ENCODE data around the gene ARL14EP.

Gene ARL14EP

DNA sequence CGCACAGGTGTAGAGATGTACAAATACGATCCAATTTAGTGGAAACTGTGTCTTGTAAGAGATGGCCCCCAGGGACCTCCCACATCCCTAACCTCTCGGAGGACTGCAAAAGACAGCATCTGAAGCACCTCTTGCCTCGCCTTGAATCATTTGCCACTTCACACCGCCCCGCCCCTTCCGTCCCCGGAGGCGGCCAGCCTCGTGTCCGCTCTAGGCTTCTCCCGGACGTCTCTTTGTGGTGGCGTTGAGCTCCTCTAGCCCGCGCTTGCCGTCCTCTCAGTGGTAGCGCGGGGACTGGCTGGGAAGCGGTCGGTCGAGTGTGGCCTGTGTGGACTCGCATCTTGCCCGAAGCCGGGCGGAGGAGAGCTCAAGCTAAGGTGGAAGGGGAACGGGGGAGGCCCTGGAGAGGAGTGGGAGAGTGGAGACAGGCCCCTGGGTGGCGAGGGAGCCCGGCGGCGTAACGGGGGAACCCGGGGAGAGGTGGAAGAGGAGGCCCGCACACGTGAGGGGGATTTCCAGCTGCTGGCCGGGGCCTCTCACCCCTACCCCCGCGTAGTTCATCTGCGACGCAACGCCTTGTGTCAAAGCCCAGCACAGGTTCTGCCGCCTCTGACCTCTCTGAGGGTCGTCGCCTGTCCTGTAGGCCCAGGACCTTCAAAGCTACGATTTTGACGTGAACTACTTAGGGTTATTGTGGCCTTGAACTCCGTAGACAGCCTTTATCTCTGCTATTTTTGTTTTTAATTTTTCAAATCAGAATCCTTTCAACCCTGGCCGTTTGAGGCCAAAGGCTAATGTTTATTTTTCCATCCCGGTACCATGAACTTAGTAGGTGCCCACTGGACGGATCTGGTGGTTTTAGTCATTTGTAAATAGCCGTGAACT is at the start of gene ARL14EP:
TSS of gene ARL14EP (plus strand) at position 279 of the 885 bp plus-strand sequence. CDS start 7,845 bp downstream, outside the sequence.
- peak; percentile 87 for DNase-seq

DNA sequence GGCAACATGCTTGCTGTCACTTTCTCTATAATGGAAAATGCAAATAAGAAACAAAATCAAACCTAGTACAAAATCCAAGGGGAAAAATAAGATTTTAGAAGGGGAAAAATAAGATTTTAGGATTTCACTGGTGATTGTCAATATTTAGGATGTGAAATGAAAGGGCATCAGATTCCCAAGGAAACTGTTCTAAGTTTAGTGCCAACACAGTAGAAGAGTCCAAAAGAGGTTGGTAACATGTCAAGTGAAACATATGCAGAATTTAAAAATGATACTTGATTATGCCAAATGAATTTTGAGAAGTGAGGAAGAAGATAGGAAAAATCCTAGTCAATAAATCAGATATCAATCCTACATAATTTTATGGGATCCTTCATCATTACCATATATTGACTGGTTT is 45.7 kb upstream of the ARL14EP start:
- DNase-seq, result no peak

DNA sequence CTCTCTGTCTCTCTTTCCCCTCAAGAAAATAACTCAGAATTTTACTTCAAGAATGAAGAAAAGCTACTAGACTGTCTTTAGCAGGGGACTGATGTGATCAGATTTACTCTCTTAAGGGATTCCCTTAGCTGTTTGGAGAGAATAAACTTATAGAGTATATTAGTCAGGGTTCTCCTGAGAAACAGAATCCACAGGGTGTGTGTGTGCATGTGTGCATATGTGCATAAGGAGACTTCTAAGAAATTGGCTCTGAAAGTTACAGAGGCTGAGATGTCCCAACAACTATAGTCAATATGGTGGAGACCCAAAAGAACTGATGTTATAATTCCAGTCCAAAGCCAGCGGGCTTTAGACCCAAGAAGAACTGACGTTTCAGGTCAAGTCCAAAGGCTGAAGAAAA is 43.1 kb upstream of the ARL14EP start:
- no peak for DNase-seq

DNA sequence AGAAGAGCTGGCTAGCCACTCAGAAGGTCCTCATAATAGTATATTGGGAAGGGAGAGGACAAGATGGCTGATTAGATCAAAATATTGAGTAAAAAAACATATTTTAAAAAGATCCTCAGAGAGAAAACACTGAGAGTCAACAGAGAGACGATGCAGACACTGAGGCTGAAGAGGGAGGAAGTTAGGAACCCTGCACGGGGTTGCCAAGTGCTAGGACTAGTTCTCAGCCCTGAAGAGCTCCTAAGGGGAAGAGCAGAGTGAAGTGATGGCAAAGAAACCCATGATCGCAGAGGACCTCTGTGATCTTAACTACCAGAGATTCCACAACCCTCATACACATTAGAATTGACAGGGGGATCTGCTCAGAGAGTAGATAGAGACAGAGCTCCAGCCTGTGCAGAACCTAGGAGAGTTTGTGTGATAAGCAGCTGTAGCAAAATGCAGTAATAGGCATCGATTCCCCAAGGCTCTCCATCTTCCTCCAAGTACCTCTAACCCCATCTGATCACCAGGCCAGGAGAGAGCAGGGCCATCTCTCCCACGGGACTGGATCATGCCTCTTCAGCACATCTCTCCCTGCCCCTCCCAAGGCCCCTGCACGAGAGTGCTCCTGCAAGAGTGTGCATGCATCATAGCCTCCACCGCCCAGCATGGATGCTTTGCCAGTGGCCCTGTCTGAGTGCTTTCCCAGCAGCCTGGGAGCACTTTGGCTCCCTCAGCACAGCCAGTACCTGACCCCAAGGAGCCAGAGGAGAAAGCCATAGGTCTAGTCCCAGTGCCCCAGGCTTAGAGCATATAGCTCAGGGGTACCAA is 41.2 kb upstream of the ARL14EP start:
- DNase-seq, result no peak

DNA sequence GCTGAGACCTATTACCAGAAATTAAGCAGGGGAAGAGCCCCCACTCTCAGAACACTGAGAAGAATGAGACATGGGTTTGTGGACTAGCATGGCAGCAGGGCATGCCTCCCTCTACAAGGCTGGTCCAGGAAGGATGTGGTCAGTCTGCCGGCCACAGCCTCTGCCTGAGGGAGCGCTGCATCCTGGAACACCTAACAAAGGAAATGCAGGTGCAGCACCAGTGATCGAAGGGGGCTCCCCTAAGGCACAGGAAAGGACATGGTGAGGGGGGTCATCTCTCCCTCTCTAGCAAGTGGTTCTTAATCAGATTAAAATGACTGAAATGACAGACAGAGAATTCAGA is 40.6 kb upstream of the ARL14EP start:
- no peak for DNase-seq

DNA sequence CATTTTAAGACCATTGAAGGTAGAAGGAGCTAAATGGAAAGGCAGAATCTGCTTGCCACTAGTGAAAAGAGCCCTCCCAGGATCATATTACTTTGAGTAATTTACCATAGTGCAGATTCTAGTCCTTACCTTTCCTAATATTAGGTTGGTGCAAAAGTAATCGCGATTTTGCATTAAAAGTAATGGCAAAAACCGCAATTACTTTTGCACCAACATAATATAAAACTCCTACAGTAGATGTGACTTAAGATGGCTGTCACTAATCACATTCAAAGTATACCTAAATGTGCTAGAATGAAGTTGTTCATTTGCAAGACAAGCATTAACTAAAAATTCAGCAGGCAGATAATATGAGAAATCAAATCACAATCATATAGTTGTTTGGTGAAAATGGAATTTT is 38.1 kb upstream of the ARL14EP start:
- no peak for DNase-seq

DNA sequence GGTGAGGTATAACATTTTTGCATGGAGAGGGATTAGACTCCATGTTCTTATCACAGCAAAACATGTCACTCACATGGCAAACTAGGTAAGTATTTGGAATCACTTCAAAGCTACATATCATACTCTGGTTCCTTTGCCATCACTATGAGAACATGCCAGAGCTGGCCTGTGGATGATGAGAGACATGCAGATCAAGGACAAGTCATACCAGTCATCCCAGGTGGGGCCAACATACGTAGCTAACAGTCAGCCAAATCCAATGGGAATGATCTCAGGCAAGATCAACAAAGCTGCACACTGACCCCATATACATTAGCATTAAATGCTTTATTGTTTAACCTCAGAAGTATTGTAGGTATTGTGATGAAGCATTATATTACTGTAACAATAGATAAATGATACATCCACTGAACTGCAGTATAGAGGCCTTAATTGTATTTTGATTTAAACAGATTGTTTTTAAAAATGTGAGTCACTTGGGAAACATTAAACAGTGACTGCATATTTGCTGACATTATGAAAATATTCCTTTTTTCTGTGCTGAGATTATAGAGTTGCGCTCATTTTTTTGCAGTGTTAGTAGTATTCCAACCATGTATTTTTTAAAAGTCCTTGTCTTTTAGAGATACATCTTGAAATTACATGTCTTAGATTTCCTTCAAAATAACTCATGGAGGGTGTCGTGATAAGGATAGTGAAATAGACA is 37.3 kb upstream of the ARL14EP start:
- DNase-seq, result no peak

DNA sequence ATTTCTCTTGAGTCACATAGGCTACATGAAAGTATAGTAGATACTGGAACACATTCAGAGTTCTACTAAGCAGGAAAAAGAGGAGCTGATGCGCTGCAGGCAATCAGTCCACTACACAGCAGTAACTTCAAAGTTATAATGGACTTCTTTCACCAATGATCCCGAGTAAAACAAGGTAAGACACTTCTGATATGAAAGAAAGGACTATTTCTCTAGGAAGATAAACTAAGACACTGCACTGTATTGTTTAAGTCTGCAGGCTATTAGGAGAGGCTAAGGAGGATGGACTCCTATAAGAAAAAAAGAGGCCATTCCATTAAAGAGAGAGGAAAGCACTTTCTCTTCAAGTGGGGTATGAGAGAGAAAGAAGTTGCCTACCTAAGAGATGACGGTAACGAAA is 31.6 kb upstream of the ARL14EP start:
- DNase-seq, result no peak

DNA sequence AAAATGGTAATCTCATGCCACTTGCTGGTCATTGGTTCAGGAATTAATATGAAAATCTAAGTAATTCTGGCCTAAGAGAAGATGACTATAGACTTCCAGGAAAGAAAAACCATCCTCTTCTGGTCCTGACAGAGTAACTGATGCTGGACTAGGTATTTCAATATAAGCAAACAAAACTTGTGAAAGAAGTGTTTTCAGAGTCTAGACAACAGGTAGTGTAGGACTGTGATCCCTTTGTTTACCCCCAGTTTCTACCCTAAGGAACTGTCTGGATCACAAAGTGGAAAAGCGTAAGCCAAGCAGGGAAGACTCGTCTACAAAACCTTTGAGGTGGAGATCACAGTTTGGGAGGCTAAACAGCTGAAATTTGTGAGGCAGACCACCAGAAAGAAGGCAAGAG is 30.4 kb upstream of the ARL14EP start:
- DNase-seq, result no peak

DNA sequence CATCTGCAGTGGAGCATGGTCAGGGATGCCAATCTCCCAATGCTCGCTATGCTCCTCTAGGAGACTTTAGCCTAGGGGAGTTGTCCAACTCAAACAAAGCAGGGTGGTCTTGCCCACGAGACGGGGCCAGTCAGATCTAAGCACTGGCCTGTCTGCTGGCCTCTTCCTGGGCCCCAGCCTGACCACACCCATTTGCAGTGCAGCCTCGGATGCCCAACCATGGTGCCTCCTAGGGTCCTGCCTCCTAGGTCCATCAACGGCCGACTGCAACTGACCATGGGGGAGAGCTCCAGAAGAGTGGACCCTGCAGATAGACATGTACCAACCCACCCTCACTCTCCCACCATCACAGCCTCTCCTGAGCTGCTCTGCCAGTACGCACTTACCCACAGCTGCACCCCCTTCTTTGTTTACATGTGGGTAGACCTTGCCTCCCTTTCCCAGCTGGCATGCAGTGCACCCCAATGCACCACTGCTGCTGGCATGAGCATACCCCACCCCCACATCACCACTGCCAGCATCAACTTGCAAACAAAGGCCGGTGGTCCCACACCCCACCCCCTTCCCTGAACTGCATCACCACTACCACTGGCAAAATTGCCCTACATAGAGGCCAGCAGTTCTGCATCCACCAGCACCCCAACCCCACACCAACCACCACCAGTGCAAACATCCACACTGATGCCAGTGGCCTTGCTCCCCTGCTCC is 27.6 kb upstream of the ARL14EP start:
- DNase-seq, result no peak

DNA sequence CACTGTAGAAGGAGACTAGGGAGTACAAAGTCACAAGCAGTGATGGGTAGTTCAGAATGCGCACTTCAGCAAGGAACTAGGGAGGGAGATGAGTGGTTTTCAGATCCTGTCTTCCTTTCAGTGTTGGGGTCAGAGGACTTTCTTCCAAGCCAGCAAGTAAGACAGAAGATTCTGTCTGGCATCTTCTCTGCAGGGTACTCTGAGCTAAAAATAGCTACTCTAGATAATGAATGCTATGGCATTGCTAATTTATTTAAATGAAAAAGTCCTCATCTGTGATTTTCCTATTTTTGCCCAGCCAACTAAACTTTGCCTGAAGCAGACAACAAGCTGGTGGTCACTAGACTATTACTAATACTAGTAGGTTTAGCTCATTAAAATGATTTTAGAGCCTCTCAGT is 18.3 kb upstream of the ARL14EP start:
- no peak for DNase-seq

DNA sequence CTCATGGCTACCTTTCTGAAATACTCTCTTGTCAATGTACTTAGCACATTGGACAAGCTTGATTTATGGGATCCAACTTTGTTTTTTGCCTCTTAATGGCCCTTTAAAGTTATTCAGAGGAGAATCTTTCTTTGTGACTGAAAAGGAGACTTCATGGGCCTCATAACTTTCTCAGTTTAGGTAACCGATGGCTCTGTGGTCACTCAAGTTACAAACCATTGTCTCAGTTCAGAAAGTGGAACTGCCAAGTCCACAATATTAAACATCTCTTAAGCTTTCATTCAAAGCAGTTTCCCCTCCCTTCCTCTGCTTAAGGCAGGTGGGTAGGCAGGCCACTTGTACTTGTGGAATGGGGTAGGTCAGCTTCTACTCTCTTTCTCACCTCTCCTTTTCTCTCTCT is 12.3 kb upstream of the ARL14EP start:
- no peak for DNase-seq

DNA sequence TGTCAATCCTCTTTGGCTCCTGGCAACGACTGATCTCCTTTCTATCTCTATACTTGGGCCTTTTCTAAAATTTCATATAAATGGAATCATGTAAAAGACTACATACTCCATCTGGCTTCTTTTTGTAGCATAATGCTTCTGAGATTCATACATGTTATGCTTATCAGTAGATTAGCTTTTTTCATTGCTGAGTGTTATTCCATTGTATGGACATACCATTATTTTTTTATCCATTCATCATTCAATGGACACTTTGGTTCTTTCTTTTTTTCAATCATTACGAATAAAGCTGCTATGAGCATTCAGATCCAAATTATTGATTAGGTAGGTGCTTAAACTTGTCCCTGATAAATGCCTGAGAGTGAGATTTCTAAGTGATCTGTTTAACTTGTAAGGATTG is 11.7 kb upstream of the ARL14EP start:
- no peak for DNase-seq

DNA sequence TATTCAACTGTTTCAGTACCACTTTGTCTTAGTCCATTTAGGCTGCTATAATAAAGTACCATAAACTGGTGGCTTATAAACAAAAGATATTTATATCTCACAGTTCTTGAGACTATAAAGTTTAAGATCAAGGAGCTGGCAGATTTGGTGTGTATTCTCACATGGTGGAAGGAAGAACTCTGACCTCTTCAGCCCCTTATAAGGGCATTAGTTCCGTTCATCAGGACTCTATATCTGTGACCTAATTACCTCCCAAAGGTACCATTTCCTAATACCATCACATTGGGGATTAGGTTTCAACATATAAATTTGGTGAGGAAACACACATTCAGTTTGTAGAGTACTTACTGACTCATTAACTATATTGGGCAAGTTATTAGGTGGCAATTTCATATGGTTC is 10.7 kb upstream of the ARL14EP start:
- no peak for DNase-seq

DNA sequence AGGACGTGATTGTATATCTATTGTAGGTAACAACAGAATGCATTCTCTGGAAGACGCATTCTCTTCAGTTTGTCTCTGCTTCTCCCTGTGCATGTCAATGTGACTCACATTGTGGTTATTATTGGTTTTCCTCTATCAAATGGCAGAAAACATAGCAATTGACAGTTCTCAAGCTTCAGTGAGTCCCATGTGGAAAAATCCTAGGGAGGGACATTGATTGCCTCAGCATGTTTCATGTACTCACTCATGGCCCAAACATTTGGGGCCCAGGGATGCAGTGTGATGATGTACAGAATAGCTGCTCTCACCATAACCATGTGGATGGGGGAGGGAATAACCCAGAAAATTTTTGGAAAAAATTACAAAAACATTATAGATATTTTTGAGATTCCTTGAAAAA is 9.3 kb upstream of the ARL14EP start:
- DNase-seq, result no peak

DNA sequence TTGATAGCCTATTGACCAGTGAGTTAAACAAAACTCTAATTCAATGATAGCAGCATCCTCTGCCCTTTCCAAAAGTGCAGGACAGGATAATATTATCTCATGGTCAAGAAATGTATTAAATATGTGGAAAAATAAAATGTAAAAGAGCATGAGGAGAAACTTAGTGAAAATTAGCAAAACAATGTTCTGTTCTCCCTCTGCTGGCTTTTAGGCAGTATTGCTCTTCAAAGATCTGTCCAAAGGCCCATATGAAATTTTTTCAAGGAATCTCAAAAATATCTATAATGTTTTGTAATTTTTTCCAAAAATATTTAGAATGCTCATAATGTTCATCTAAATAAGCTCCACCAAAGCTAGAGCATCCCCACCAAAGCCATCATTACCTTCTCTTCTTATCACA is 8.3 kb upstream of the ARL14EP start:
- no peak for DNase-seq

DNA sequence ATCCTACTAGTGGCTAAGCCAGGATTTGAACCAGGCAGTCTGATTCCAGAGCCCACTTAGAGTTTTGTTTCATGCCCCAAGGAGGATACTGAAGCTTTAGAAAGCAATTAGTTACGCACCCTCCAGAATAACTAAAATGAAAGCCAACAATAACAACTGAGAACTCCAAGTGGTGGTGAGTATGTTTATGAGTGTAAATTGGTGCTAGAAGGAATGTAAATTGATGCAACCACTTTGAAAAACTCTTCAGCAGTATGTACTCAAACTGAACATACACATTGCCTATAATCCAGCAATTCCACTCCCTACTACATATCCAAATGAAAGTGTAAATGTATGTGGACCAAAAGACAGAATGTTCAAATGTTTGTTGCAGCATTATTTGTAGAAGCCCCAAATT is 6.7 kb upstream of the ARL14EP start:
- no peak for DNase-seq

DNA sequence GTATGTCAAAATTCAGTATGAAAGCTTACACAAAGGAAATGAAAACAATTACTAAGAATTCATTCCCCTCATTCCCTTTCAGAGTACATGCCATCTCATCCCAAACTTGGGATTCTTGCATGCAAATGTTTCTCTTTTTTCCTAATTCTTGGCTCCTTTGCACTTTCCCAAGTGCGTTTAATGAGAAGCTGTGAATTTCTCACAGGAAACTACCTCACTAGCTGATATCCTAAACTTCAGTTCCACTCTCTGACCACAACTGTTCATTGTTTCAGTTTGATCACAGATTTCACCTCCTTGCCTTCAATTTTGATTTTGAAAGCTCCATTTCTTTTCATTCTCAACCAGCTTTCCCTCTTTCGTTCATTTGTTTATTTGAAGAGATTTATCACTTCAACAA is 5.9 kb upstream of the ARL14EP start:
- DNase-seq, result no peak

DNA sequence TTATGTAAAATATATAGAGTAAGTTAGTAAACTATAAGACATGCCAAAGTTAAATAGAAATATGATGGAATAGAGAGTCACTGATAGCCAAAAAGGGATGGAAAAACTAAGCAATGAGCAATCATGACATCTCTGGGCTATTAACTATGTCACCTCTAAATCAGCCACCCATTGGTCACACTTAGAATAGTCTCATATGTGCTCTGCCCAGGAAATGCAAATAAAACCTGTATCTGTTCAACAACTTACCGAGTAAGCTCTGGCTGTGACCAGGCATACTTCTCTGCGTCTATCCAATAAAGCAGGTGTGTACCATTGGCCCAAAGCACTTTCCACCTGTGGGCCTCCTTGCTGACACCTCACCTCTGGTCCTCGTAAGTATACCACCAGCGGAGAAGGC is 1.6 kb upstream of the ARL14EP start:
- DNase-seq, result no peak

DNA sequence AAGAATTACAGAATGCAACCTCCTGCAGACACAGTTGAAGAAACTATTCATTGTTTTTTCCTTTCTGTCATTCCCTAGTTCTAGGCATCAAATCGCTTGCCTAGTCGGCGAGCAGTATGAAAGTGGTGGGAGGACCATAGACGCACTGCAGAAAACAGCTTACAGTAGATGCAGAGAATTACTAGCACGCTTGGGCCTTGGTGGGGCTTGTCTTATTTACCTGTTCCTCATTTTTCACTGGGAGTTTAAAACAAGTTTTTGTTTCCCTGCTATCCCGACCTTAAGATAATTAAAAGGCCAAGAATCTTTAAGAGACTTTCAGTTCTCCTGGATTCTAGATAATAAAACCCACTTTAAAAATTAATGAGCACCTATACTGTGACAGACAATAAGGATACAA is 713 bp upstream of the ARL14EP start:
- DNase-seq, result no peak

DNA sequence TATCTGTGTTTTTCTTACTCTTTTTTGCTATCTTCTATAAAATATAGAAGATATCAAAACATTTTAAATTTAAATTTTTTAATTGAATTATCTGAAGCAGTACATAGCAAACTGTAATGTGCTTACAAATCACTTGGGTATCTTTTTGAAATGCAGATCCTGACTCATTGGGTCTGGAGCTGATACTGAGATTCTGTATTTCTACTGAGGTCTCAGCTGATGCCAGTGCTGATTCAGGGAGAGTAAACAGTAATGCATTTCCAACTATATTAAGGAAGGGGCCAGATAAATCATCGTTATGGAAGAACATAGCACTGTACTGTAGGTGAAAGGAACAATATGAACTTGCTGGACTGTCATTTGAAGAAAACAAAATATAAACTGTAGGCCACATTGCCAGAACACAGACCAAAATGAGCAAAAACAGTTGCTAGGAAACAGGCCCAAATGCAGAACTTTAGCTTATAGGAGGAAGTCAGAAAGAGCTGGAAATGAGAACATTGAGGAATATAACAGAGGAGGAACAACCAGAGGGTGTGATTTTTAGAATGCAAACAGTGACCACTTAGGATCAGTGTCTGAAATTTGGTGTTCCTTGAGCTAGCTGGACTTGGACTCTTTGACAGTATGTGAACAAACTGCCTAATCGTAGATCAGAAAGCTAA is 3.3 kb downstream of the ARL14EP start:
- DNase-seq, result no peak

DNA sequence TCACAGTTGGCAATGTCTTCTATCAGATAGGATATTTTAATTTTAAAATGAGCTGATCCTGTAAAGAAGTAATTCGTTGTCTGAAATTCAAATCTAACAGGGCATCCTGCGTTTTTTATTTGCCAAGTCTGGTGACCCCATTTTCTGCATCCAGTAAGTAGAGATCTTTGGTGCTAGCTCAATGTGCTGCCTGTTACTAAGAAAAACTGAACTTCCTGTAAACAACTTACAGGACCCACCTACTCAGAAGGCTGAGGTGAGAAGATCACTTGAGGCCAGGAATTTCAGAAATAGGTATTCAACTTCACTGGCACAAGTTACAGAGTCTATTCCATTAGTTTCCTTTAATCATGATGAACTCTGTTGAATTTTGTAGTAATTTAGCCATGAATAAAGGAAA is 4.0 kb downstream of the ARL14EP start:
- no peak for DNase-seq

DNA sequence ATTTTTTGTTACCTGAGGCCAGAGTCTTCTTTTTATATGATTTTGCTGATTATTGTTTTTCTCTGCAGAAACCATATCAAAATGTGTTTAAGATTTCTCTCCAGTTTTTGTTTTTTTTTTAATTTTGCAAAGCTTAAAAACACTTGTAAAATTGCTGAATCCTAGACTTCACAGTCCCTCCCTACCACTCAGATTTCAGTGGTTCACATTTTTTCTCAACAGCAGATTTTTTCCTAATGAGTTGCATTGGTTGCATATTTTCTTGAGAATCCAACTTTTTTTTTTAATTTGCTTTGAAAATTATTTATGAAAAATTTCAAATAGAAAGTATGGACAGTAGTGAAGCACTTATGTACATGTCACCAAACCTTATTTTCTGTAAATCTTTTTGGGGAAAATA is 5.8 kb downstream of the ARL14EP start:
- no peak for DNase-seq
